ENCODE data around the gene CCSER1.
A peak's percentile ranks its signal among the peaks of the same experiment; 100 is the strongest.

CCSER1 gene

DNA sequence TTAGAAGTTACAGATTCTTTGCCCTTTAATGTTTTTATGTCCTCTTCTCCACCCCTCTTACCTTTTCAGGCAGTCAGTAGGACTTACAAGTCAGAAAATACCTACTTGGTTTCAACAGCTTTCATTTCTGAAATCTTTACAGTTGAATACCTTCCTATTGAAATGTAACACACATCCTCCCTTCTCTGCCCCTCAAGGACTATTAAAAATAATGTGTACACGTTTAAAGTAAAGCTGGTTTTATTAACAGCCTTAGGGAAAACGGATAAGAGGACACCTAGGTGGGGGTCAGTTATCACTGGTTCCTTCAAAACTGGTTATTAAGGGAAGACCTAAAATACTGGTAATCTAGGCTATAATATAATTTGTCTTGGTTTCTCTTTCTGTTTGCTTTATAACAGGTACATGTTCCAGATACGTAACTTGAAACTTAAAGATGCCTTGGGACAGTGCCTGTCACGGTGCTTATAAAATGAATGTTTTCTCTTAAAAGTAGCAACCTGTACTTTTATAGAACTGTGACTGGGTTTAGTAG, 1.8 kb downstream of the CCSER1 start:
- no peak for DNase-seq (ENCODE audit: low spot score)

DNA sequence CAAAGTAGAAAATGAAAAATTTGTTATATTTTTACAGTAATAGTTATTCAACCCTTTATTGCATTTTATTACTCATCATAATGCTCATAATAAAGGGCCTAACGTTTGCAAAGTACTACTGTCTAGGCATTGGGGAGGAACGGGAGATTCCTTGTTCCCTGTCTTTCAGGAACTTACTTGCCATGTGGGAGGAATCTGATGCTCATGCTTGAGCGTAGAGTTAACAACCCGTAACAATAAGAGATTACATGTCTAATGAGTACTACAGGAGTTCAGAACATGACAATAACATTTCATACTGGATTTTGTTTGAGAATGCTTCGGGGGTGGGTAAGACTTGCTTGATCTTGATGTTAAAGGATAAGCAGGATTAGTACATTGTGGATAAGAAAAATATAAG, 2.9 kb downstream of the CCSER1 start:
- no peak for DNase-seq (ENCODE audit: low spot score)

DNA sequence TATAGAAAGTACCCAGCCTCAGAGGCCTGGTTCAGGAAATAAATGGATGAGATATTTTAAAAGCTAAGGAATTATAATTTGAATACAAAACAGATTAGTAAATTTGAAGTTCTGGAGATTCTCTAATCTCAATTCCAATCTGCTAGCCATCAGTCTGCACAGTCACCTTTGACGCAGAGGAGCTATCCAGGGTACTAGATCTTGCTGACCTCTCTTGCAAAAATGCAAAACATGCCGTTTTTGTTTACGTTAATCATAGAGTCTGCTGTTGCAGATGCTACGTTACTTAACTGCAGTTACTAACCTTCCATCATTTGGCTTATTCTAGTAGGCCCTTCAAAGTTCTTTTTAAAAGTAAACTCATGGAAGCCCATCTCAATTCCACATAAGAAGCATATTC, 10.4 kb downstream of the CCSER1 start:
- DNase-seq (ENCODE audit: low spot score), result no peak

DNA sequence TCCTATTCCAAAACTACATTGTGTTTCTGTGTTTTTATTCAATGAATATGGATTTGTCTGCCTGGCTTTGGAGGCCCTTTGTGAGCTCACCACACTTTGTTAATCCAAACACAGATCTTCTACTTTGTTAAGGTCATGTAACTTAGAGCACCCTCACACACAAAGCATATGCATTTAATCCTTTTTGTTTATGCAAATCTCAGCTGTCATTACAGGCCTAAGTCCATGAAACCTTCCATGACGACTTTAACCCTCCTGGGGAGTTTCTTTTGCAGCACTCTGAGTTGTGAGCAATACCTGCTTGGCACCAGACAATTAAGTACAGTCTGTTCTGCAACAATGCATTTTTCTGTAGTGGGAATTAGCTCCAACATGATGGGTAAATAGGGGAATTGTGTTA, 14.9 kb downstream of the CCSER1 start:
- no peak for DNase-seq (ENCODE audit: low spot score)

DNA sequence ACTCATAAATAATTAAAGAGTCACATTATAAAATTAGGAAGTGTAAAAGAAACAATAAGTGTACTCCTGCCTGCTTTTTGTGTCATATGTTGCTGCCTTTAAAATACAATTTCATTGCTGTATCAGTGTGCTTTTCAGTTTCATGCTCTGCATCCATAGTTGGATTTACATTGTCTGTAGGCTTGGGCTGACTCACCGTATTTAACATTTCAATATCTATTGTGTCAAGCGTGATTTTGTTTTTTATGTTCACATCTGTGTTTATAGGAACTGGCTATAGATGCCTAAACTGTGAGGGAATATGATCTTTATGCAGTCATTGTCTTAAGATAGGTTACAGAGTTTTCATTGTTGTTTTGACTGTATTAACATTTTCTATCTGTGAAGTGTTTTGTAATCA, 18.1 kb downstream of the CCSER1 start:
- DNase-seq (ENCODE audit: low spot score), result no peak

DNA sequence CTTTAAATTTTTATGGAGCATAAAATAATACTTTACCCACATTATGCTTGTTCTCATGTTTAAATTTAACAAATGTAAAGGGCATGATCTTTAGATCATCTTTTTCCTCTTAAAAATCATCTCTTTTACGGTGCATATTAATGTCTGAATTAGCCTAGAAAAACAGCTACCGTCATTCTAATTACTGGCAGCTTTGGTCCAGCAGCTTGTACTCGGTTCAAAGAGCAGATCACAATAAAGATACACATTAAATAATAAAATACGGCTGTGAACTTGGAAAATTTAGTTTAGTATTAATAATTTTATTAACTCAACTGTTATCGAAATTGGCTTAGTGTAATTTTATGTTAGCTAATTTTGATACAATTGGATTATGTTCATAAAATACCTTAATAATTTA, 19.1 kb downstream of the CCSER1 start:
- DNase-seq (ENCODE audit: low spot score), result no peak

DNA sequence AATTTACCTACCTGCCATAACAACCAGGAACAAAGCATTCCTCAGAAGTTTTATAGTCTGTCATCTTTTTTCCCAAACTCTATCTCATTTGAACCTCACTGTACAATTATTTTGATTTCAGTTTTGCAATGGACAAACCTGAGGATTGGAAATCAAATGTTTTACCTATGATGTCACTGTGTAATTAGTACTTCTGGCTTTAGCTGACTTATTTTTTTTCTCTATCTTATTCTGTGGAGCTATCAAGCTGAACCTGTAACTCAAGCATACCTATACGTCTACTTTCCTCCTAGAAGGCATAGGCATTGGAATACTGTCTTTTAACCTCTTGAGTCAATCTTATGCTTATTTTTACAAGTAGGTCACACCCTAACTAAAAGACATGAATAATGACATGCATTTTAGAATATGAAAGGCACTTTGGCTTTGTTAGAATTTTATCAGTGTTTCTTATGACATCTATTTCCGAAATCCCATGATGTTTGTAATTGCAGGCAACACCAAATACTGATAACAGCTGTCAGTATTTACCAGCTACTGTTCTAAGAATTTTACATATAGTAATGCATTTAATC, 21.5 kb downstream of the CCSER1 start:
- DNase-seq (ENCODE audit: low spot score), result no peak

DNA sequence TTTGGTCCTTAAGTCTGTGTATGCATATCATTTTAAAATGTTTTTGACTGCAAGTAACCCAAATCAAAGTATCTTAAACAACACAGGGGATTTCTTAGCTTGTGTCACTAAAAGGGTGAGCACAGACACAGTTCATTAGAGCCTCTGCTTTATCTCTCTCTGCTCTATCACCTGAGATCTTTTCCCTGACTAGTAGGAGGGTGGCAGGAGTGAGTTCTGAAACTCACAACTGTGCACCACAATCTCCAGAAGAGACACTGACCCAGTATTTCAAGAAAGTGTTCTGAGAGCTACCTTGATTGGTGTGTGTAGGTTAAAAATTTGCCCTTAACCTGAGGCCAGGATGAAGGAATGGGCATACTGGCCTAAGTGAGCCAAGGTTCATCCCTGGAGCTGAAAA, 24.8 kb downstream of the CCSER1 start:
- no peak for DNase-seq (ENCODE audit: low spot score)

DNA sequence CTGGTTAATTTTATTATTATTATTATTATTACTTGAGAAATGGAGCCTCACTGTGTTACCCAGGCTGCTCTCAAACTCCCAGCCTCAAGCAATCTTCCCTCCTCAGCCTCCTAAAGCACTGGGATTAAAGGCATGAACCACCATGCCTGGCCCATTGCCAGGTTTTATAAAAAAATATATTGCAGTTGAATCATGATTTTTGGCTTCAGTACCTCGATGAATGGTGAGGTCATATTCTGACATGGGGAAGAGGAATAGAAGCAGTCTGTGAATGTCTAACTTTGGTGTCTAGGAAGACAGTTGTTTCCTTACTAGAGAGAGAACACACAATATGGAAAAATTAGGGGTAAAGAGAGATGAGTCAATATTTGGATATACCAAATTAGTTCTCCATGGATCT, 32.0 kb downstream of the CCSER1 start:
- DNase-seq (ENCODE audit: low spot score), result no peak

DNA sequence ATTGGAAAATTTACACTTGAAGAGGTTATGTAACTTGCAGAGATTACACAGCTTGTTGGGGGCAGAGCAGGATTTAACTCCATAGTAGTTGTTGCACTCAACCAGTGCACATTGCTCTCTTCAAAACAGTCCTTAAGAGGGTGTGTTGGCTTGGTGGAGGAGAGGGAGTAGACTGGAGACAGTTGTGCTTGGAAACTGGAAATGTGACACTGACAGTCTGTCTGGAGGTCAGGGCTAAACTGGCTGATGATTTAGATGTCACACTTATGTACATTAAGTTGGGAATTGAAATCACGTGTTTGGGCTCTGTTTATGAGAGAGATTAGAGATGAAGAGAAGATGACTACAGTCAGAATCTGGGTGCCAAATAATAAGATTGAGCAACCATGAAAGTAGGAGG, 32.9 kb downstream of the CCSER1 start:
- DNase-seq (ENCODE audit: low spot score), result peak; percentile 8

DNA sequence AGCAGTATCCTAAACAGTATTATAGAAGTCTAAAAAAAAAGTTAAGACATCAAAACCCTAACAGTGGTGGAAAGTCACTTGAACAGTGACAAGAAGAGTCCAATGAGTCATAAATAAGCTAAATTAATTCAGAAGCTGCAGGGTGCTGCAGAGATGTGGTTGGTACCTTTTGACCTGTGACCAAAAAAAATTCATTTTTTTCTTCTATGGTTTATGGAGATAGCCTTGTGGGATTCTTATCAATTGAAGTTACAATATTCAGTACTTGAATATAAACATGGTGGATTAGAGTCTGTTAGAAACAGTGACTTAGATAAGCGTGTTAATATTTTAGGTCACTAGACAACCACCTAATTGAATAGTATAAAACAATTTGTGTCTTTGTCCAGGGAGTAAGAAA, 35.4 kb downstream of the CCSER1 start:
- DNase-seq (ENCODE audit: low spot score), result no peak

DNA sequence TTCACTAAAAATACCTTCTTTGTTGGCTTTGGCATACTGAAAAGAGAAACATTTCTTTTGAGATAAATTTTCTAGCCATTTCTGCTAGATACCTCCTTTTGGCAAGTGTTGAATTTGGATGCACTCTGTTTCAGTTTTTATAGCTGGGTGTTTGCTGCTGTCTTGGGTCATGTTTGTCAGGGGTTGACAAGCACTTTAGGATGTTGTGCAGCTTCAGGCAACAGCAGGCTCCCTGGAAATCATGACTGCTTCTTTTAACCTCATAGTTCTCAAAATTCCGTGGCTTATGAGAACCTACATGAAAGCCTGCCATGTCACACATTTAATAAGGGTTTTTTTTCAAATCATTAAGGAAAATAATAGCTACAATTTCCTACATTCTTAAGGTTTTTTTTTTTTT, 36.7 kb downstream of the CCSER1 start:
- no peak for DNase-seq (ENCODE audit: low spot score)

DNA sequence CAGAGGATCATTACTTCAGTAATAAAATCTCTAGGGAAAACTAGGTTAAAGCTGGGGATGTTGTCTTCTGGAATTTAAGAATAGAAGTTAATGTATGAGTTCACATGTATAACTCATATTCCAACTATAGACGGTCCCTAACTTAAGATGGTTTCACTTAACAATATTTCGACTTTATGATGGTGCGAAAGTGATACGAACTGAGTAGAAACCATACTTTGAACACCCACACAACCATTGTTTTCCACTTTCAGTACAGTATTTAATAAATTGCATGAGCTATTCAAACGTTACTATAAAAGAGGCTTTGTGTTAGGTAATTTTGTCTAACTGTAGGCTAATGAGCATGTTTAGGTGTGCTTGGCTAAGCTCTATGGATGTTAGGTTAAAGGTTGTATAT, 38.7 kb downstream of the CCSER1 start:
- no peak for DNase-seq (ENCODE audit: low spot score)

DNA sequence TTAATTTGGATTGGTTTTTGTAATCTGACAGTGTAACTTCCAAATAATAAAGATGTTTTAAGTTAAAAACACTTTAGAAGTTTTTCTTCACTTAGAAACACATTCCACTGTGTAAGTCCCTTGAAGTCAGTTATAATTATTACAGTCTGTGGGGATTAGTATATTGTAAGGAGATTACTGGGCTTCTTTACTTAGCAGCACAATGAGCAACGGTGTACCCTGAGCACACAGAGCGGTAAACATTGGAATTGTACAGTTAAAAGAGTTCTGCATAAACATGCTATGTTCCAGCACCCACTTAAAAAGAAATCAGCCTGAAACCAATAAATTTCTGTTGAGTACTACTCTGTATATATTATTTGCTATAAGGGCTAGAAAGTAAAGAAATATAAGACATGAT, 44.3 kb downstream of the CCSER1 start:
- DNase-seq (ENCODE audit: low spot score), result no peak

DNA sequence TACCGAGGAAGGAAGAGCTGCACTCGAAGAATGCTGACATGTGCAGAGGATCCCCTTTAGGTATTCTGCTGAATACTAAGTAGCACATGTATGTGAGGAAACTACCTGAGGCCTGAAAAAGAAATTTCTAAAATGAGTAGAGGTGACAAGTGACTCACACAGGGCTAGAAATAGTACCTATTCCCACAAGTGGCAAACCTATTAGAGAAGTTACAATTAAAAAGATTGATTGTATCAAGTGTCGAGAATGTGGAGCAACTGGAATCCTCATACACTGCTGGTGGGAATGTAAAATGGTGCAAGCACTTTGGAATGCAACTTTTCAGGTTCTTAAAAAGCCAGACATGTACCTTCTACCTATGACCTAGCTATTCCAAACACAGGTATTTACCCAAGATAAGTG, 47.4 kb downstream of the CCSER1 start:
- DNase-seq (ENCODE audit: low spot score), result no peak

DNA sequence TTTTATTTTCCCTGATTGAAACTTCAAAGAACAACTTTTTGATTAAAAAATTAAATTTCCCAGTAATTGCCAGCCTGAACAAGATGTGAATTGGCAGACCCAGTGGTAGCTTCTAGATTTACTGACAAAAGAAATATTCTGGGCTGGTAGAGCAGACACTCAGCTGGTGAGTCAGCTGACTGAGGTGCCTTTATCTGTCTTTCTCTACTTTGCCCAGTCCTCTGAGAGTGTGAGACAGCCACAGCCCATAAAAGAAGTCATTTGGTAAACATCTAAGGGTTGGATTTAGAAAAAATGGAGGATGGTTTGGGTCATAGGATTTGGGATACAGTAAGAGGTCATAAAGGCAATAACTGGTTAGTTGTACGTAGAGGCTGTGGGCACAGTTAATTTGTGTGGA, 54.5 kb downstream of the CCSER1 start:
- DNase-seq (ENCODE audit: low spot score), result no peak

DNA sequence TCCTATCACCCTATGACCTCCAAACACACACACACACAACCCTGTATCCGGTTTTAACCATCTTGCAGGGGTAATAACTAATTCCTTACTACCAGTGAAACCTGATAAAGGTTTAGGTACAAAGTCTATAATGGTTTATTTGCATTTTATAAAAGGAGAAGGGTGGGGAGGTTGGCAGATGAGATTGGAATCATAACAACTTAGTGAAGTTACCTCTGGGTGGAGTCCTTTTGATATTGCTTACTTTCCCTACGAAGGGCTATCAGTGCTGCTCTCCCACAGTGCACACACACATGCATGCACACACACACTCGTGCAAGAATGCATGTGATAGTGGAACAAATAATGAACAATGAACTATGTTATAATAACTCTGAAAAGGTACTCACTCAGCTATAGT, 56.1 kb downstream of the CCSER1 start:
- no peak for DNase-seq (ENCODE audit: low spot score)

DNA sequence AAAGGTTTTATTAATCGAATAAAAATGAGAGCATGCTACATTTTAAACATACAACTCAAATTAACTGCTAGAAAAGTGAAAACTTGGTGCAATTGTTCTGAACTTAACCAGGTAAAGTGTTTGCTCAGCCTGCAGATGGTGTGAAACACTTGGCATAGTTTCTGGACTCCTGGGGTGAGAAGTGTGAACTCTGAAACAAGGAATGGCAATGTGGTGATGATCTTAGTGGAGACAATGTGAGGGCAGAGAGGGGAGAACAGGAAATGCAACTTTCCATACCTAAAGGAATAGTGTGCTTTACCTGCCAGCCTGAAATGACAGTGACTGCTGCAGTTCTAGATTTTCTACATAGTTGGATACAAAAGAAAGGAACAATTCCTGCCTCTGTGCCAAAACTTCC, 57.4 kb downstream of the CCSER1 start:
- no peak for DNase-seq (ENCODE audit: low spot score)

DNA sequence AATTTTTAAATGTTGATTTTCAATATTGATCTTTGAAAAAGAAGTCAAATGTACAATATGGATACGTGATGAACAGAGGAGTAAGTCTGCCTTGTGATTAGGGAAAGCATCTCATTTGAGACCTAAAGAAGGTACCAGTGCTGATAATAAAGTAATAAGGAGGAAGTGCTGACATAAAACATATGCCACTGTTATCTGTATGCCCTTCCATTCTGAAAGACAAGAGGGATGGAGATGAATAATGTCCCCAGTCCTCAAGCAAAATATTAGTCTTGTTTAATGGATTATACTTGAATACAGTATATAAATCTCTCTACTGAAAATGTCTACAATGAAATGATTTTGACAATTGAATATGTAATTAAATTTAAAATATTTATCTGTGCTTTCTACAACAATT, 58.2 kb downstream of the CCSER1 start:
- DNase-seq (ENCODE audit: low spot score), result no peak

DNA sequence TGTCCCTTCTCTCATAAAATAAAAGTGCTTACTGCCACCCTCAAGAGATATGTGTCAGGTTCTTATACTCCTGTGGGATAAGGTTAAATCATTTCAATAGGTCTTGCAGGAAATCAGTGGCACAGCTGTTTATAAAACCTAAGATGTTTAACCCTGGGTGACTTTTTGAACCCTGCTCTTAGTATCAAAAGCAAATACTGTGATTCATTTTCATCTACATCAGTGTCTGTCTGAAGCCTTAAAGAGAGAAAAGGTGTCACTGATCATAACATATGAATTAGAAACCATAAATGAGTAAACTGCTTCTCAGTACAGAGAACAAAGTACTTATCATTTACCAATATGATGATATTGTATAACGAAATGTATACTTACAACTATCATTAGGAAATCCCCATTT, 59.0 kb downstream of the CCSER1 start:
- DNase-seq (ENCODE audit: low spot score), result no peak

DNA sequence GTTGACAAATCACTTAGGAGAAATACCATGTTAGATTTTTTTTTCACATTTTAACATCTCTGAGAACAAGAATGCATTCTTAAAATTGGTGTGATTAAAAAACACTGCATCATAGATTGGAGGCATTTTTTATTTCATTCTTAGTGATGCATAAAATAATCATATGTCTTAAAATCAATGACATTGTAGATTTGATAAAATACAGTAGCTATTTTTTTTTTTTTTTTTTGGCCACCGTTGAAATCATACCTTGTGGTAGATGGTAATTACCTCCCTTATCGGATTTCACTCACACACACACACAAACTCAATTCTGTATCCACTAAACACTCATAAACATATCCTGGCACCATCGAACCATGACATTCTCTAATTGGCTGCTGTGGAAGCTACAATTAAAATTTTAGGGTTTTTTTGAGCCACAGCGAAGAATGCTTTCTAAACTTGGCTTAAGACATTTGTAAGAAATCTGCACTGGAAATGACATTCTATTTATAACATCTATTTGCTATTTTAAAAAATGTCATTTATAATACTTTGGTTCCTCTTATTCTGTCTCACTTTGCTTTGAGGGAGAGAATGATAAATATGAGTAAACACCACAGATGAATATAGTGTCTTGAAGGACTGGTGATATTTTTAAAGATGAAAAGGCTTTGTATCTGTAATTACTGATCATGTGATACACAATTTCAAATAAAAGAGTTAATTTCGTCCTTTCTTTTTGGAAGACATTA, 60.1 kb downstream of the CCSER1 start:
- DNase-seq (ENCODE audit: low spot score), result no peak

DNA sequence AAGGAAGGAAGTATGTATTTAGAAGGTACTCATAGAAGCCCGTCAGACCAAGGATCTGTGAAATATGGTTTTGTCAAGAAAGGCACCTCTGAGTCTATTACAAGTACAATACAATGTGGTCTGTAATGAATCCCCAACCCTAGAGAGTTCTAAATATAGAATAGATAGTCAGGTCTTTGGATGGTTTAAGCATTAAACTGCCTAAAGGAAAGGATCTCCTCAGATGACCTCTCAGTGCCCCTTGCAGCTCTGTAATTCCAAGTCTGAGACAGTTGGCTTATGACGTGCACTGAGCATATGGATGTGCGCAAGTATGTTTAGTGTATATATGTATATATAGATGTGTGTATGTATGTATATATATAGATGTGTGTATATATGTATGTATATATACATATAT, 62.0 kb downstream of the CCSER1 start:
- no peak for DNase-seq (ENCODE audit: low spot score)

DNA sequence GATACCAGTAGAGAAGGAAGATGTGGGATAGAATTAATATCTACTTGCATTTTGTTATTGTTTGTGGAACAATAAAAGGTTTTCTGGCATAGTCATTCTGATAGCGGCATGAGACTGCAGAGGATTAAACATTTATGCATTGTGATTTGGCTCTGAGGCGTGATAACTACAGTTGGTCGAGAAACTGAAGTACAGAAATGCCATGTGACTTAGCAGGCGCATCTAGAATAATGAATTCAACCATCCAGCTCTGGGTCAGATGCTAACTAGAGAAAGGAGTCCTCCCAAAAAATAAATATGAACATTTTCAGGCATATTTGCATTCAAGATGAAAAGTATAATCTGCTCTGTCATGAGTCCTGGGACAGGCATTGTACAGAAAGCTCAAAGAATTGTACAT, 62.8 kb downstream of the CCSER1 start:
- no peak for DNase-seq (ENCODE audit: low spot score)

DNA sequence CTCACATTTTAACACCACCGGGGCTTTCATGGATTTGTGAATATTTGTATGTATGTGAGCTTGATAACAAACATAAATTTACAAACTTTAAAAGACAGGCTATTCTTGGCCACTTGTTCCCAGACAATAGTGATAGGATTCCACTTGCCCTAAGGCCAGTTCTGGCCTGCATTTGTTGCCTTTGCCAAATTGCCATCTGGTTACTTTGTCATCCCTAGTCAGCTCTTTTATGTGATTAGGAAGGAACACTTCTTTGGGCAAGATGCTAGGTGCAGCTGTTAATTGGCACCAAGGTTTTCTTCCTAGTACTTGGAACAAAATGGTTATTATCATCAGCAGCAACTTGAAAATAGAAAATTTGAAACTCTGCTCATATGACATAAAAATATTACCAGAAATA, 63.3 kb downstream of the CCSER1 start:
- peak; percentile 54 for DNase-seq (ENCODE audit: low spot score)
